ENCODE measurements around the gene SLC9A9. TPM values are rescaled to one million over a fixed set of nuclear protein-coding genes. Genes with fewer than 3 reads are reported as not detected.

SLC9A9 gene
- total RNA-seq, 1 experiment from 2014 or later = 2.2 TPM

- no peaks in the 10 kb centered on the region for H3K4me1 Mint-ChIP-seq (ENCODE audit: insufficient read depth, unreplicated experiment)
- no TSS peak for BruUV-seq (replicated peaks)
- H3K27me3 Mint-ChIP-seq (ENCODE audit: insufficient read depth, unreplicated experiment) = no peaks in the 10 kb centered on the region
- no peak overlapping the region for H3K27ac Mint-ChIP-seq (ENCODE audit: low read depth, unreplicated experiment)
- ChIA-PET POLR2A (no interaction called here), CTCF (no interaction called here)
- no peaks in the 10 kb centered on the region for H3K9me3 Mint-ChIP-seq (ENCODE audit: unreplicated experiment)
- H3K4me3 Mint-ChIP-seq (ENCODE audit: unreplicated experiment) = no peak overlapping the region
- no peaks in the 10 kb centered on the region for H3K36me3 Mint-ChIP-seq (ENCODE audit: insufficient read depth, unreplicated experiment)
- intact Hi-C loops (cut with micrococcal nuclease) = no loop called here
- TF ChIP-seq, protein P1, sequence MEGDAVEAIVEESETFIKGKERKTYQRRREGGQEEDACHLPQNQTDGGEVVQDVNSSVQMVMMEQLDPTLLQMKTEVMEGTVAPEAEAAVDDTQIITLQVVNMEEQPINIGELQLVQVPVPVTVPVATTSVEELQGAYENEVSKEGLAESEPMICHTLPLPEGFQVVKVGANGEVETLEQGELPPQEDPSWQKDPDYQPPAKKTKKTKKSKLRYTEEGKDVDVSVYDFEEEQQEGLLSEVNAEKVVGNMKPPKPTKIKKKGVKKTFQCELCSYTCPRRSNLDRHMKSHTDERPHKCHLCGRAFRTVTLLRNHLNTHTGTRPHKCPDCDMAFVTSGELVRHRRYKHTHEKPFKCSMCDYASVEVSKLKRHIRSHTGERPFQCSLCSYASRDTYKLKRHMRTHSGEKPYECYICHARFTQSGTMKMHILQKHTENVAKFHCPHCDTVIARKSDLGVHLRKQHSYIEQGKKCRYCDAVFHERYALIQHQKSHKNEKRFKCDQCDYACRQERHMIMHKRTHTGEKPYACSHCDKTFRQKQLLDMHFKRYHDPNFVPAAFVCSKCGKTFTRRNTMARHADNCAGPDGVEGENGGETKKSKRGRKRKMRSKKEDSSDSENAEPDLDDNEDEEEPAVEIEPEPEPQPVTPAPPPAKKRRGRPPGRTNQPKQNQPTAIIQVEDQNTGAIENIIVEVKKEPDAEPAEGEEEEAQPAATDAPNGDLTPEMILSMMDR (IDR thresholded peaks at IDR 0.05; ENCODE audit: unreplicated experiment) = no peak
- no peak for DNase-seq (ENCODE audit: unreplicated experiment)
These were observed 467.8 kb downstream of the SLC9A9 start for GRCh38 chr3:143380449-143380848.

DNA sequence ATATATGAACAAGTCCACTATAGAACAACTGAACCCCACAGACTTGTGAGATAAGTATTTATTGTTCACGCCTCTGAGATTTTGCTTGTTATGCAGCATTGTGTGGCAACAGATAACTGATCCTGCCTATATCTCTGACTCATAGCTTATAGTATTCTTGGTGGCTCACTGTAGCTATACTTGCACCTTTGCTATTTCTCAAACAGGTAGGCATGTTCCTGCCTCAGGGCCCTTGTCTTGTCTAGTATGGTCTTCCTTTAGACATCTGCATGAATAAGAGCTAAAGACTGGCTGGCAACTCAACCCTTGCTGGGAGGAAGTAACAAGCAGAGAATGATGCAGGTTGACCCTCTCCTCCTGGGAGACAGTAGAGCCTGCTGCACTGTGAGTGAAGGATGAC, 472.6 kb downstream of the SLC9A9 start:
- no peaks in the 10 kb centered on the region for H3K9me3 Mint-ChIP-seq (ENCODE audit: unreplicated experiment)
- no peaks in the 10 kb centered on the region for H3K36me3 Mint-ChIP-seq (ENCODE audit: insufficient read depth, unreplicated experiment)
- H3K4me1 Mint-ChIP-seq (ENCODE audit: insufficient read depth, unreplicated experiment) = no peaks in the 10 kb centered on the region
- H3K27ac Mint-ChIP-seq (ENCODE audit: low read depth, unreplicated experiment) = no peak overlapping the region
- CTCF ChIA-PET = interaction anchor here (0.5 to 0.6 kb wide), 2 partner anchors 34 to 269 kb away, joined by 3 read pairs; no protein-coding TSS in a partner anchor
- DNase-seq (ENCODE audit: unreplicated experiment) = no peak
- intact Hi-C loops (cut with micrococcal nuclease) = no loop called here
- BruUV-seq (replicated peaks) = no TSS peak
- TF ChIP-seq, protein P1 (IDR thresholded peaks at IDR 0.05; ENCODE audit: unreplicated experiment) = no peak
- no peak overlapping the region for H3K4me3 Mint-ChIP-seq (ENCODE audit: unreplicated experiment)
- H3K27me3 Mint-ChIP-seq (ENCODE audit: insufficient read depth, unreplicated experiment) = no peaks in the 10 kb centered on the region
- POLR2A ChIA-PET = no interaction called here

- POLR2A ChIA-PET = no interaction called here
- H3K4me3 Mint-ChIP-seq (ENCODE audit: unreplicated experiment) = no peak overlapping the region
- no peaks in the 10 kb centered on the region for H3K27me3 Mint-ChIP-seq (ENCODE audit: insufficient read depth, unreplicated experiment)
- no peaks in the 10 kb centered on the region for H3K9me3 Mint-ChIP-seq (ENCODE audit: unreplicated experiment)
- CTCF ChIA-PET = no interaction called here
- H3K27ac Mint-ChIP-seq (ENCODE audit: low read depth, unreplicated experiment) = no peak overlapping the region
- intact Hi-C loops (cut with micrococcal nuclease) = no loop called here
- TF ChIP-seq, protein P1 (IDR thresholded peaks at IDR 0.05; ENCODE audit: unreplicated experiment) = no peak
- no peaks in the 10 kb centered on the region for H3K36me3 Mint-ChIP-seq (ENCODE audit: insufficient read depth, unreplicated experiment)
- BruUV-seq (replicated peaks) = no TSS peak
- DNase-seq (ENCODE audit: unreplicated experiment) = no peak
- peaks cover 12% of the 10 kb centered on the region for H3K4me1 Mint-ChIP-seq (ENCODE audit: insufficient read depth, unreplicated experiment)
These were observed 481.1 kb downstream of the SLC9A9 start for GRCh38 chr3:143367171-143367570.

- Mint-ChIP-seq H3K4me3 (ENCODE audit: unreplicated experiment) (no peak overlapping the region), H3K27me3 (ENCODE audit: insufficient read depth, unreplicated experiment) (no peaks in the 10 kb centered on the region), H3K27ac (ENCODE audit: low read depth, unreplicated experiment) (no peak overlapping the region), H3K36me3 (ENCODE audit: insufficient read depth, unreplicated experiment) (no peaks in the 10 kb centered on the region), H3K9me3 (ENCODE audit: unreplicated experiment) (no peaks in the 10 kb centered on the region), H3K4me1 (ENCODE audit: insufficient read depth, unreplicated experiment) (peaks cover 14% of the 10 kb centered on the region)
- TF ChIP-seq, protein P1 (IDR thresholded peaks at IDR 0.05; ENCODE audit: unreplicated experiment) = no peak
- DNase-seq (ENCODE audit: unreplicated experiment) = no peak
- BruUV-seq (replicated peaks) = no TSS peak
- CTCF ChIA-PET = no interaction called here
- intact Hi-C loops (cut with micrococcal nuclease) = no loop called here
- POLR2A ChIA-PET = no interaction called here
These were observed 481.6 kb downstream of the SLC9A9 start for GRCh38 chr3:143366672-143367071.

Measured in MCF 10A (cell line).